Spleen (tissue), 11 donors: ENCODE data around the gene GYS1. TPM values are rescaled to one million over a fixed set of nuclear protein-coding genes. Genes with fewer than 3 reads are reported as not detected.

Experiments
- DNase-seq: peaks from one replicate; pipeline ENCODE4 v3.0.0-alpha.2; 2020
- H3K27ac ChIP-seq, 8 donors: fragments of 200-600 bp; sonication (generic) in 7 of 8; 1 replicate in 4 of 8; 2 replicates in 4 of 8; pipeline versions ENCODE4 v1.5.0 to v1.8.0; 2016 to 2021; ENCODE audit warnings: inconsistent platforms in 4 of 8, mild to moderate bottlenecking in 4 of 8, moderate library complexity in 1 of 8
- H3K27me3 ChIP-seq, 7 donors: fragments of 200-600 bp; sonication (generic) in 6 of 7; replicated peaks in 1 of 7; 1 replicate in 4 of 7; 2 replicates in 3 of 7; pipeline versions ENCODE4 v1.5.0 to v1.8.0; 2016 to 2021; ENCODE audit warnings: inconsistent platforms in 3 of 7, mild to moderate bottlenecking in 1 of 7
- H3K36me3 ChIP-seq, 6 donors: fragments of 200-600 bp; sonication (generic) in 5 of 6; 1 replicate in 4 of 6; 2 replicates in 2 of 6; pipeline versions ENCODE4 v1.5.0 to v1.8.0; 2016 to 2021; ENCODE audit warnings: inconsistent platforms in 2 of 6
- H3K4me1 ChIP-seq, 6 donors: fragments of 200-600 bp; sonication (generic) in 5 of 6; 1 replicate in 3 of 6; 2 replicates in 3 of 6; pipeline versions ENCODE4 v1.5.0 to v1.8.0; 2016 to 2021; ENCODE audit warnings: inconsistent platforms in 3 of 6
- H3K4me3 ChIP-seq, 8 donors: fragments of 200-600 bp; sonication (generic) in 7 of 8; 1 replicate in 4 of 8; 2 replicates in 4 of 8; pipeline versions ENCODE4 v1.5.0 to v1.8.0; 2016 to 2021; ENCODE audit warnings: inconsistent platforms in 4 of 8, mild to moderate bottlenecking in 4 of 8, moderate library complexity in 2 of 8
- H3K9me3 ChIP-seq, 8 donors: fragments of 200-600 bp; sonication (generic) in 7 of 8; 1 replicate in 4 of 8; 2 replicates in 4 of 8; pipeline versions ENCODE4 v1.5.0 to v1.8.0; 2016 to 2021; ENCODE audit warnings: inconsistent platforms in 4 of 8
- CTCF ChIP-seq, 11 experiments: fragments of 200-600 bp in 7 of 11; fragments of 450-650 bp in 4 of 11; sonication (generic) in 4 of 11; IDR thresholded peaks in 8 of 11; conservative IDR thresholded peaks in 3 of 11; 1 replicate in 7 of 11; 2 replicates in 4 of 11; pipeline versions ENCODE4 v1.4.0 to v1.8.0; 2016 to 2021; ENCODE audit warnings: antibody characterized with exemption in 11 of 11, inconsistent platforms in 4 of 11, mild to moderate bottlenecking in 1 of 11
- POLR2A ChIP-seq, 3 donors: fragments of 450-650 bp; IDR thresholded peaks; one replicate each; pipeline ENCODE4 v1.5.1; 2017; ENCODE audit warnings: antibody characterized with exemption in 3 of 3, mild to moderate bottlenecking in 1 of 3
- POLR2AphosphoS5 ChIP-seq, 3 donors: sonication (generic); formaldehyde crosslinking; IDR thresholded peaks; one replicate each; pipeline ENCODE4 v1.5.1; 2017; ENCODE audit warnings: antibody characterized with exemption in 3 of 3
- WGBS, 5 donors: extraction: QIAGEN DNeasy Blood & Tissue Kit in 3 of 5; methylation state at CpG; one replicate each; pipeline versions ENCODE4 v1.1.5 to v1.1.7; 2013 to 2018; 5-methylcytosine and 5-hydroxymethylcytosine counted together
- intact Hi-C: fragments of 100-400 bp; cut with DNase I; formaldehyde crosslinking; loops from one replicate; pipeline ENCODE4 v1.15.0; 2023; ENCODE audit warnings: low total_unique reads
- polyA plus RNA-seq, 3 donors: library from polyadenylated mRNA; stranded (reverse); fragments of 200-250 nt; gene quantifications; one replicate each; pipeline ENCODE4 v1.2.1, GENCODE V29; 2013
- total RNA-seq, 7 donors: library from RNA; depleted of rRNA in 3 of 7; stranded (reverse); fragments of >200 nt in 3 of 7; fragmentation: NEBNext Ultra II Directional in 4 of 7; extraction: Animal tissue kit (Norgen Biotek cat#: 25700) in 4 of 7; gene quantifications; one replicate each; pipeline versions ENCODE4 v1.1.0 to v1.2.1, GENCODE V29; 2016 to 2021
- donor health status: healthy with polysubstance abuse.
- donor health status: DM: no; HTN: no; CAD: no; lungs with moderate emphysema.
- donor health status: DM: no; HTN: no; CAD: no.
- donor health status: Bipolar disorder and iron deficiency.
- donor health status: healthy.
- donor health status: DM: no; HTN: no; CAD: no.
- donor health status: DM: yes; HTN: yes; CAD: no.

The GYS1 gene
- total and polyA plus RNA-seq, 10 donors: 11.9 to 47.1 (median 30.5) TPM

- no peak for DNase-seq
- TF ChIP-seq POLR2AphosphoS5 (IDR thresholded peaks at IDR 0.05): peak in 1 of 3 donors; percentile 38
- no peak for TF ChIP-seq POLR2A (IDR thresholded peaks at IDR 0.05)
- no peak for TF ChIP-seq CTCF (IDR thresholded peaks at IDR 0.05 in 8 of 11, conservative IDR thresholded peaks at IDR 0.05 in 3 of 11)
- Histone ChIP-seq H3K4me1 (peaks cover 4 to 32% (median 25%) of the 10 kb centered on the region in 6 donors), H3K27me3 (peaks cover 0 to 34% (median 7%) of the 10 kb centered on the region in 7 donors), H3K4me3 (no peak overlapping the region), H3K9me3 (no peaks in the 10 kb centered on the region), H3K27ac (no peak overlapping the region), H3K36me3 (peaks cover 0 to 52% (median 31%) of the 10 kb centered on the region in 6 donors)
- intact Hi-C loops: no loop called here
- WGBS, 5 donors: 87 to 98% (median 92%) methylated on average over 21 to 29 of the region's 29 CpGs
Observed at GRCh38 chr19:49016067-49016839, 23.1 kb upstream of the GYS1 start.

- H3K36me3 ChIP-seq: peaks cover 0 to 66% (median 42%) of the 10 kb centered on the region in 6 donors
- 91 to 98% (median 94%) methylated on average over 17 to 18 of the region's 18 CpGs for WGBS, 5 donors
Observed at GRCh38 chr19:49014870-49015255, 21.8 kb upstream of the GYS1 start.

GRCh38 chr19:49014123-49014869, 21.2 kb upstream of the GYS1 start:
- TF ChIP-seq POLR2A (IDR thresholded peaks at IDR 0.05): no peak
- no peak for TF ChIP-seq CTCF (IDR thresholded peaks at IDR 0.05 in 8 of 11, conservative IDR thresholded peaks at IDR 0.05 in 3 of 11)
- TF ChIP-seq POLR2AphosphoS5 (IDR thresholded peaks at IDR 0.05): no peak
- no peak for DNase-seq
- 91 to 95% (median 94%) methylated on average over 31 to 32 of the region's 32 CpGs for WGBS, 5 donors
- Histone ChIP-seq H3K27me3 (peaks cover 0 to 18% (median 2%) of the 10 kb centered on the region in 7 donors), H3K4me3 (no peak overlapping the region), H3K4me1 (peaks cover 4 to 25% (median 20%) of the 10 kb centered on the region in 6 donors), H3K36me3 (peaks cover 0 to 72% (median 47%) of the 10 kb centered on the region in 6 donors), H3K27ac (no peak overlapping the region), H3K9me3 (no peaks in the 10 kb centered on the region)
- intact Hi-C loops: no loop called here

More at GRCh38 chr19:49014870-49015255, 21.8 kb upstream of the GYS1 start:
- no peak overlapping the region for H3K4me3 ChIP-seq
- H3K27ac ChIP-seq: no peak overlapping the region
- peaks cover 0 to 24% (median 7%) of the 10 kb centered on the region in 7 donors for H3K27me3 ChIP-seq
- peaks cover 4 to 30% (median 25%) of the 10 kb centered on the region in 6 donors for H3K4me1 ChIP-seq
- intact Hi-C loops: no loop called here
- TF ChIP-seq POLR2A (IDR thresholded peaks at IDR 0.05): no peak
- TF ChIP-seq POLR2AphosphoS5 (IDR thresholded peaks at IDR 0.05): peak in 1 of 3 donors; percentile 52
- TF ChIP-seq CTCF (IDR thresholded peaks at IDR 0.05 in 8 of 11, conservative IDR thresholded peaks at IDR 0.05 in 3 of 11): no peak
- no peak for DNase-seq
- H3K9me3 ChIP-seq: no peaks in the 10 kb centered on the region

- peaks cover 0 to 100% (median 63%) of the 10 kb centered on the region in 6 donors for H3K36me3 ChIP-seq
- no peaks in the 10 kb centered on the region for H3K4me1 ChIP-seq
- intact Hi-C loops: no loop called here
- DNase-seq: no peak
- 88 to 93% (median 92%) methylated on average over 14 to 17 of the region's 17 CpGs for WGBS, 5 donors
- H3K4me3 ChIP-seq: no peak overlapping the region
- no peak overlapping the region for H3K27ac ChIP-seq
- no peak for TF ChIP-seq POLR2AphosphoS5 (IDR thresholded peaks at IDR 0.05)
- no peak for TF ChIP-seq CTCF (IDR thresholded peaks at IDR 0.05 in 8 of 11, conservative IDR thresholded peaks at IDR 0.05 in 3 of 11)
- no peaks in the 10 kb centered on the region for H3K9me3 ChIP-seq
- H3K27me3 ChIP-seq: no peaks in the 10 kb centered on the region
Observed at GRCh38 chr19:49011194-49011593, 18.1 kb upstream of the GYS1 start.
